ENCODE measurements around the gene SPTBN4. TPM values are rescaled to one million over a fixed set of nuclear protein-coding genes. Genes with fewer than 3 reads are reported as not detected.

Gene SPTBN4
- total RNA-seq, 3 donors from 2014 or later = 1.3 to 1.6 (median 1.6) TPM

GRCh38 chr19:40501599-40501998 is 34.8 kb downstream of the SPTBN4 start:
- Histone ChIP-seq H3K4me1 (no peaks in the 10 kb centered on the region), H3K9me3 (no peaks in the 10 kb centered on the region), H3K4me3 (no peak overlapping the region), H3K27ac (no peak overlapping the region), H3K27me3 (no peaks in the 10 kb centered on the region), H3K36me3 (no peaks in the 10 kb centered on the region)
- DNase-seq (ENCODE audit: low spot score in 2 of 2) = no peak
- no peak for TF ChIP-seq POLR2A (IDR thresholded peaks at IDR 0.05)
- no peak for TF ChIP-seq POLR2AphosphoS5 (IDR thresholded peaks at IDR 0.05)
- no peak for TF ChIP-seq CTCF (IDR thresholded peaks at IDR 0.05)
- intact Hi-C loops (cut with DNase I; ENCODE audit: low total_unique reads) = no loop called here

- Histone ChIP-seq H3K27me3 (no peaks in the 10 kb centered on the region), H3K27ac (no peak overlapping the region), H3K4me3 (no peak overlapping the region), H3K4me1 (no peaks in the 10 kb centered on the region), H3K36me3 (no peaks in the 10 kb centered on the region), H3K9me3 (no peaks in the 10 kb centered on the region)
- no peak for TF ChIP-seq CTCF (IDR thresholded peaks at IDR 0.05)
- TF ChIP-seq POLR2AphosphoS5 (IDR thresholded peaks at IDR 0.05) = no peak
- TF ChIP-seq POLR2A (IDR thresholded peaks at IDR 0.05) = no peak
- no peak for DNase-seq (ENCODE audit: low spot score in 2 of 2)
- intact Hi-C loops (cut with DNase I; ENCODE audit: low total_unique reads) = no loop called here
Observed at GRCh38 chr19:40502081-40502480, 35.3 kb downstream of the SPTBN4 start.

- Histone ChIP-seq H3K36me3 (no peaks in the 10 kb centered on the region), H3K9me3 (no peaks in the 10 kb centered on the region), H3K4me1 (no peaks in the 10 kb centered on the region), H3K27me3 (no peaks in the 10 kb centered on the region), H3K4me3 (no peak overlapping the region), H3K27ac (no peak overlapping the region)
- intact Hi-C loops (cut with DNase I; ENCODE audit: low total_unique reads) = no loop called here
- TF ChIP-seq POLR2A (IDR thresholded peaks at IDR 0.05) (no peak), CTCF (IDR thresholded peaks at IDR 0.05) (no peak), POLR2AphosphoS5 (IDR thresholded peaks at IDR 0.05) (no peak)
- no peak for DNase-seq (ENCODE audit: low spot score in 2 of 2)
Observed at GRCh38 chr19:40502647-40503319, 36.0 kb downstream of the SPTBN4 start.

GRCh38 chr19:40503320-40503695 is 36.5 kb downstream of the SPTBN4 start:
- intact Hi-C loops (cut with DNase I; ENCODE audit: low total_unique reads) = no loop called here

More at GRCh38 chr19:40503320-40503695, 36.5 kb downstream of the SPTBN4 start:
- no peaks in the 10 kb centered on the region for H3K27me3 ChIP-seq
- no peaks in the 10 kb centered on the region for H3K9me3 ChIP-seq
- no peak overlapping the region for H3K27ac ChIP-seq
- H3K4me3 ChIP-seq = no peak overlapping the region
- DNase-seq (ENCODE audit: low spot score in 2 of 2) = no peak
- H3K36me3 ChIP-seq = no peaks in the 10 kb centered on the region
- H3K4me1 ChIP-seq = no peaks in the 10 kb centered on the region
- TF ChIP-seq POLR2AphosphoS5 (IDR thresholded peaks at IDR 0.05) (no peak), POLR2A (IDR thresholded peaks at IDR 0.05) (no peak), CTCF (IDR thresholded peaks at IDR 0.05) (no peak)
